Fibroblast of gingiva (primary cell): ENCODE measurements around the gene GALNT12.

ENCODE experiments used
- DNase-seq: peaks from one replicate; pipeline ENCODE4 v3.0.0-alpha.2; 2011; ENCODE audit warnings: low read depth

GALNT12 gene

GRCh38 chr9:98805506-98806272, 1.8 kb upstream of the GALNT12 start:
- no peak for DNase-seq

- DNase-seq = no peak
Measured at GRCh38 chr9:98806394-98807035, 955 bp upstream of the GALNT12 start.

- no peak for DNase-seq
Measured at GRCh38 chr9:98807814-98808195, 335 bp downstream of the GALNT12 start.

- no peak for DNase-seq
Measured at GRCh38 chr9:98808411-98808815, 943 bp downstream of the GALNT12 start.

- DNase-seq = no peak
Measured at GRCh38 chr9:98808875-98809274, 1.4 kb downstream of the GALNT12 start.

- no peak for DNase-seq
Measured at GRCh38 chr9:98809311-98810101, 2.0 kb downstream of the GALNT12 start.

- no peak for DNase-seq
Measured at GRCh38 chr9:98810102-98810842, 2.8 kb downstream of the GALNT12 start.

GRCh38 chr9:98811051-98811650, 3.7 kb downstream of the GALNT12 start:
- DNase-seq = peak; percentile 58

- DNase-seq = no peak
Measured at GRCh38 chr9:98815391-98815951, 8.0 kb downstream of the GALNT12 start.

- DNase-seq = no peak
Measured at GRCh38 chr9:98818764-98819163, 11.3 kb downstream of the GALNT12 start.

GRCh38 chr9:98819231-98819630, 11.8 kb downstream of the GALNT12 start:
- DNase-seq = no peak

GRCh38 chr9:98821831-98822230, 14.4 kb downstream of the GALNT12 start:
- DNase-seq = no peak

GRCh38 chr9:98822661-98823060, 15.2 kb downstream of the GALNT12 start:
- DNase-seq = no peak

GRCh38 chr9:98823666-98824334, 16.3 kb downstream of the GALNT12 start:
- no peak for DNase-seq

- no peak for DNase-seq
Measured at GRCh38 chr9:98825414-98825813, 17.9 kb downstream of the GALNT12 start.

- no peak for DNase-seq
Measured at GRCh38 chr9:98826716-98827115, 19.2 kb downstream of the GALNT12 start.

GRCh38 chr9:98829766-98830165, 22.3 kb downstream of the GALNT12 start:
- DNase-seq = no peak

GRCh38 chr9:98830554-98830953, 23.1 kb downstream of the GALNT12 start:
- DNase-seq = no peak

GRCh38 chr9:98831696-98832095, 24.2 kb downstream of the GALNT12 start:
- no peak for DNase-seq

GRCh38 chr9:98832768-98833089, 25.3 kb downstream of the GALNT12 start:
- no peak for DNase-seq
